ENCODE data around the gene NTNG1.

GRCh38 chr1:107379826-107380225 lies 239.0 kb downstream of the NTNG1 start:
- no peak for TF ChIP-seq CTCF (IDR thresholded peaks at IDR 0.05)
- TF ChIP-seq POLR2A (IDR thresholded peaks at IDR 0.05): no peak
